ENCODE data around the gene RHOV.

Gene RHOV

GRCh38 chr15:40914486-40914885 is 40.5 kb upstream of the RHOV start:
- Histone ChIP-seq H3F3A (ENCODE audit: low read depth) (no peaks in the 10 kb centered on the region), H3K9me2 (replicated peaks; ENCODE audit: low read depth, low read length) (no peaks in the 10 kb centered on the region), H4K20me1 (ENCODE audit: insufficient read depth, low read length, poor library complexity, severe bottlenecking) (no peaks in the 10 kb centered on the region), H3K4me1 (ENCODE audit: insufficient read depth, low read length, poor library complexity, severe bottlenecking) (peaks cover 9% of the 10 kb centered on the region), H3K4me2 (ENCODE audit: low read depth, low read length, poor library complexity, severe bottlenecking) (no peak overlapping the region), H3K36me3 (ENCODE audit: insufficient read depth, low read length) (no peaks in the 10 kb centered on the region), H2AFZ (ENCODE audit: low read length) (no peak overlapping the region), H3K27me3 (ENCODE audit: insufficient read depth, low read length, poor library complexity, severe bottlenecking) (no peaks in the 10 kb centered on the region), H3K9ac (ENCODE audit: low read depth, low read length, poor library complexity, severe bottlenecking) (no peak overlapping the region), H3K9me3 (ENCODE audit: insufficient read depth, low read depth, low read length) (no peaks in the 10 kb centered on the region), H3K4me3 (ENCODE audit: low read length, poor library complexity, severe bottlenecking) (no peak overlapping the region), H3K79me2 (ENCODE audit: insufficient read depth, low read length) (no peaks in the 10 kb centered on the region)
- peak; percentile 56 for TF ChIP-seq CTCF (conservative IDR thresholded peaks at IDR 0.05; ENCODE audit: low read length)
- no peak for TF ChIP-seq EZH2phosphoT487 (IDR thresholded peaks at IDR 0.05; ENCODE audit: borderline replicate concordance)

- Histone ChIP-seq H3K4me3 (ENCODE audit: low read length, poor library complexity, severe bottlenecking) (no peak overlapping the region), H3F3A (ENCODE audit: low read depth) (no peaks in the 10 kb centered on the region; the same call in 1 of the 2 replicates), H2AFZ (ENCODE audit: low read length) (no peak overlapping the region)
These were observed 40.0 kb upstream of the RHOV start for GRCh38 chr15:40914013-40914412.

GRCh38 chr15:40912478-40912877 is 38.4 kb upstream of the RHOV start:
- peaks cover 20% of the 10 kb centered on the region for H3K4me1 ChIP-seq (ENCODE audit: insufficient read depth, low read length, poor library complexity, severe bottlenecking)
- H3K27me3 ChIP-seq (ENCODE audit: insufficient read depth, low read length, poor library complexity, severe bottlenecking) = no peaks in the 10 kb centered on the region
- TF ChIP-seq EZH2phosphoT487 (IDR thresholded peaks at IDR 0.05; ENCODE audit: borderline replicate concordance) = no peak
- no peak for TF ChIP-seq CTCF (conservative IDR thresholded peaks at IDR 0.05; ENCODE audit: low read length)
- no peaks in the 10 kb centered on the region; the same call in 1 of the 2 replicates for H3F3A ChIP-seq (ENCODE audit: low read depth)
- H3K9ac ChIP-seq (ENCODE audit: low read depth, low read length, poor library complexity, severe bottlenecking) = no peak overlapping the region
- no peaks in the 10 kb centered on the region for H4K20me1 ChIP-seq (ENCODE audit: insufficient read depth, low read length, poor library complexity, severe bottlenecking)
- H3K4me3 ChIP-seq (ENCODE audit: low read length, poor library complexity, severe bottlenecking) = no peak overlapping the region
- no peaks in the 10 kb centered on the region for H3K9me3 ChIP-seq (ENCODE audit: insufficient read depth, low read depth, low read length)
- H2AFZ ChIP-seq (ENCODE audit: low read length) = no peak overlapping the region
- H3K9me2 ChIP-seq (replicated peaks; ENCODE audit: low read depth, low read length) = no peaks in the 10 kb centered on the region
- no peaks in the 10 kb centered on the region for H3K36me3 ChIP-seq (ENCODE audit: insufficient read depth, low read length)
- H3K79me2 ChIP-seq (ENCODE audit: insufficient read depth, low read length) = no peaks in the 10 kb centered on the region
- H3K4me2 ChIP-seq (ENCODE audit: low read depth, low read length, poor library complexity, severe bottlenecking) = no peak overlapping the region

More at GRCh38 chr15:40914013-40914412, 40.0 kb upstream of the RHOV start:
- peaks cover 9% of the 10 kb centered on the region for H3K4me1 ChIP-seq (ENCODE audit: insufficient read depth, low read length, poor library complexity, severe bottlenecking)
- TF ChIP-seq CTCF (conservative IDR thresholded peaks at IDR 0.05; ENCODE audit: low read length) = no peak
- no peak for TF ChIP-seq EZH2phosphoT487 (IDR thresholded peaks at IDR 0.05; ENCODE audit: borderline replicate concordance)
- H3K36me3 ChIP-seq (ENCODE audit: insufficient read depth, low read length) = no peaks in the 10 kb centered on the region
- no peak overlapping the region for H3K4me2 ChIP-seq (ENCODE audit: low read depth, low read length, poor library complexity, severe bottlenecking)
- no peaks in the 10 kb centered on the region for H3K27me3 ChIP-seq (ENCODE audit: insufficient read depth, low read length, poor library complexity, severe bottlenecking)
- H3K9me2 ChIP-seq (replicated peaks; ENCODE audit: low read depth, low read length) = no peaks in the 10 kb centered on the region
- H3K79me2 ChIP-seq (ENCODE audit: insufficient read depth, low read length) = no peaks in the 10 kb centered on the region
- no peaks in the 10 kb centered on the region for H3K9me3 ChIP-seq (ENCODE audit: insufficient read depth, low read depth, low read length)
- H4K20me1 ChIP-seq (ENCODE audit: insufficient read depth, low read length, poor library complexity, severe bottlenecking) = no peaks in the 10 kb centered on the region
- no peak overlapping the region for H3K9ac ChIP-seq (ENCODE audit: low read depth, low read length, poor library complexity, severe bottlenecking)
